ENCODE results near the gene TAF12.
"Not testable (repeated sequence)": the region's sequence is repeated elsewhere in the genome, so short reads cannot be mapped to it uniquely, and the experiment has no call there.

The TAF12 gene, protein sequence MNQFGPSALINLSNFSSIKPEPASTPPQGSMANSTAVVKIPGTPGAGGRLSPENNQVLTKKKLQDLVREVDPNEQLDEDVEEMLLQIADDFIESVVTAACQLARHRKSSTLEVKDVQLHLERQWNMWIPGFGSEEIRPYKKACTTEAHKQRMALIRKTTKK

GRCh38 chr1:28642847-28643635 is at the start of gene TAF12:
Gene TAF12, minus strand, starts transcription at chr1:28643067. Its CDS starts 20,986 bp downstream, at chr1:28622081.
- in situ Hi-C loops (cut with MboI; ENCODE audit: low sequenced_read_pairs) = no loop called here

DNA sequence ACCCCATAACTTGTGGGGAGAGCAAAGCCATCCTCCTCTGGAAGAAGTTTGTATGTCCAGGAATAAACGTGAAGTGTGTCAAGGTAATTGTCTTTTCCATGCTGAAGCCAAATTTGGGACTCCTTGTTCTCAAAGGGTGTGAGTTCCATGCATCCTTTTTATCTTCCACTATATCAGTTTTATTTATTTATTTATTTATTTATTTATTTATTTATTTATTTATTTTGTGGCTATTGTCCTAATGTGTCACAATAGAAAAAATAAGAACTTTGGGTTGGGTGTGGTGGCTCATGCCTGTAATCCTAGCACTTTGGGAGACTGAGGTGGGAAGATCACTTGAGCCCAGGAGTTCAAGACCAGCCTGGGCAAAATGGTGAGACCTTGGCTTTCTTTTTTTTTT is 48.8 kb upstream of the TAF12 start:
- in situ Hi-C loops (cut with MboI; ENCODE audit: low sequenced_read_pairs) = not testable (repeated sequence)

DNA sequence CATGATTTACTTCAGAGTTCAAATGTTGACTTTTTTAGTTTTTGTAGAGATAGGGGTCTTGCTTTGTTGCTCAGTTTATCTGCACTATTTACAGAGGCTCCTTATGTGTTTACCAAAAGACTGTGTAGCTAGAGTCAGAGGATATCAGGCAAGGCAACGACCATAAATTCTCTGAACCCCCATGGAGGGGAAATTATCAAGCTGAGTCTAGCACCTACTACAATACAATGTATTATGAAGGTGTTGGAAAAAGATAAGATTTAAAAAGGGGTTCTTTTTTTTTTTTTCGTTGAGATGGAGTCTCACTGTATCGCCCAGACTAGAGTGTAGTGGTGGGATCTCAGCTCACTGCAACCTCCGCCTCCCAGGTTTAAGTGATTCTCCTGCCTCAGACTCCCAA is 42.1 kb upstream of the TAF12 start:
- in situ Hi-C loops (cut with MboI; ENCODE audit: low sequenced_read_pairs) = no loop called here

- in situ Hi-C loops (cut with MboI; ENCODE audit: low sequenced_read_pairs) = no loop called here
Observed at GRCh38 chr1:28682840-28683239, 40.0 kb upstream of the TAF12 start.

DNA sequence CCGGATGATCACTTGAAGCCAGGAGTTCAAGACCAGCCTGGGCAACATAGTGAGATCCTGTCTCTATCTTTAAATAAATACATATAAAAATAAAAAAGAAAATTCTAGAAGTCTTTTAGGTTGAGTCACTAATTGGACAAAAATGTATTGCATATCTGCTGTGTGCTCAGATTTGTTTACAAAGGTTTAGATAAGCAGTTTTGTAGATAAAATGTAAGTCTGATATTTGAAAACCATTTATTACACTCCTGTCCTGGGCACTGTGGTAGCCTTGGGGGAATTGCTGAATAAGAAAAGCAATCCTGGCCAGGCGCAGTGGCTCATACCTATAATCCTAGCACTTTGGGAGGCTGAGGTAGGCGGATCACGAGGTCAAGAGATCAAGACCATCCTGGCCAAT is 37.3 kb upstream of the TAF12 start:
- in situ Hi-C loops (cut with MboI; ENCODE audit: low sequenced_read_pairs) = no loop called here

DNA sequence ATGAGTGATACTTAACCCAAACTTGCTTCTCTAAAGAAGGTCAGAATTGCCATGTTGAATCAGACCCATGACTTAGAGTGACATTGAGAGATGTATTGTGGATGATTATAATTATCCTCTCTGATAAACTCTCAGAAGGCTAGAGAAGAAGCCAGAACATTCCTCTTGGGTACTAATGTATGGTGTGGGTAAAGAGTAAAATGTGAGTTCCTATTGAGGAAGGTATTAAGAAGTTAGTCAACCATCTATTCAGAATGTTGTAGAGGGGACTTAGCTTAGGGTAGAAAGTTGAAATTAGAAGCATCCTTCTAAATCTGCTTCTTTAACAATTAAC is 33.0 kb upstream of the TAF12 start:
- in situ Hi-C loops (cut with MboI; ENCODE audit: low sequenced_read_pairs) = no loop called here

DNA sequence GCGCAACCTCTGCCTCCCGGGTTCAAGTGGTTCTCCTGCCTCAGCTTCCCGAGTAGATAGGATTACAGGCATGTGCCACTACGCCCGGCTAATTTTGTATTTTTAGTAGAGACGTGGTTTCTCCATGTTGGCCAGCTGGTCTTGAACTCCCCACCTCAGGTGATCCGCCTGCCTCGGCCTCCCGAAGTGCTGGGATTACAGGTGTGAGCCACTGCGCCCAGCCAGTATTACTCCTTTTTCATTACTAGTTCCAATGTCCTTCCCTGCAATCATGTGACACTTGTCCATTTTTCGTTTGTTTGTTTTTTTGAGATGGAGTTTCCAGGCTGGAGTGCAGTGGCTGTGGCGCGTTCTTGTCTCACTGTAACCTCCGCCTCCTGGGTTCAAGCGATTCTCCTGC is 30.1 kb upstream of the TAF12 start:
- in situ Hi-C loops (cut with MboI; ENCODE audit: low sequenced_read_pairs) = not testable (repeated sequence)

DNA sequence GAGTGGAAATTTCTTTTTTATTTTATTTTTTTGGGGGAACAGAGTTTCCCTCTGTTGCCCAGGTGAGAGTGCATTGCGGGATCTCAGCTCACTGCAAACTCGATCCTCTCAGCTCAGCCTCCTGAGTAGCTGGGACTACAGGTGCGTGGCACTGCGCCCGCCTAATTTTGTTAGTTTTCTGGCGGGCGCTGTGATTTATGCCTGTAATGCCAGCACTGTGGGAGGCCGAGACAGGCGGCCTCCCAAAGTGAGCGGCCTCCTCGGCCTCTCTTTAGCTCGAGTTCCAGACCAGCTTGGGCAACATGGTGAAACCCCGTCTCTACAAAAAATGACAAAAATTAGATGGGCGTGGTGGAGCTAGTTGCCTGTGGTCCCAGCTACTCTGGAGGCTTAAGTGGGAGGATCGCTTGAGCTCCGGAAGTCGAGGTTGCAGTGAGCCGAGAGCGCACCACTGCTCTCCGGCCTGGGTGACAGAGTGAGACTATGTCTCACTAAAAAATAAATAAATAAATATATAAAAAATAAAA is 28.4 kb upstream of the TAF12 start:
- in situ Hi-C loops (cut with MboI; ENCODE audit: low sequenced_read_pairs) = no loop called here

DNA sequence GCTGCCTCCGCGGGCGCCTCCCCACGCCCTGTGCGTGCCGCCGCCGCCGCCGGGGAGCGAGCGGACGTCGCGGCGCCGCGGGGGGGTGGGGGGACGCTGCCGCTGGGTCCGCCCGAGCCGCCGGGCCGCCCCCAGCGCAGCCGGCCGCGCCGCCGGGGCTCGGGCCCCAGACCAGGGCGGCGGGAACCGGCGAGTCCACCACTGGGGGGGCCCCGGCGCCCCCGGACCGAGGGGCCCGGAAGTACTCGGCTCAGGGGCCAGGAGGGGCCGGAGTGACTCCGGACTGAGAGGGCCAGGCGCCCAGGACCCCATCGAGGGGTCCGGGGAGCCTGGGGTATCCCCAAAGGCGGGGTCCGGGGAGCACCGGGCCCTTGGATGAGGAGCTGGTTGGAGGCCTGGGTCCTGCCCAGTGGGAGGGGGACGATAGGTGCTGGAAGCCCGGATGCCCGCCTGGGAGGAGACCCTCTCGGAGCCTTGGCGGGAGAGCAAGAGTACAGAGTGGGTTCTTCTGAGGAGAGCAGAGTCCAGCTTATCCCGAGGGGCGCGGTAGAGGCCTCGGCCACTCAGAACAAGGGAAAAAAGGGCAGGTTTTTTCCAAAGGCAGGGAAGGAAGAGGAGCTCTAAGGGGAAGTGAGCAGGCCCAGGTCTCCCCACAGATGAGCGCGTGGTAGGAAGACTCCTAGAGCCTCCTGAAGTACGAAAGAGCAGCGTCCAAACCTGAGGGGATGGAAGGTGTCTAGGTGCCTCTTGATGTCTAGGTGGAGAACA is 26.3 kb upstream of the TAF12 start:
- in situ Hi-C loops (cut with MboI; ENCODE audit: low sequenced_read_pairs) = no loop called here

GRCh38 chr1:28668191-28668955 is 25.5 kb upstream of the TAF12 start, which contains the start of gene GMEB1:
Gene GMEB1, plus strand, starts transcription at chr1:28668784. Its CDS starts 14,829 bp downstream, at chr1:28683613.
- in situ Hi-C loops (cut with MboI; ENCODE audit: low sequenced_read_pairs) = no loop called here

- in situ Hi-C loops (cut with MboI; ENCODE audit: low sequenced_read_pairs) = no loop called here
Observed at GRCh38 chr1:28666806-28667205, 23.9 kb upstream of the TAF12 start.

DNA sequence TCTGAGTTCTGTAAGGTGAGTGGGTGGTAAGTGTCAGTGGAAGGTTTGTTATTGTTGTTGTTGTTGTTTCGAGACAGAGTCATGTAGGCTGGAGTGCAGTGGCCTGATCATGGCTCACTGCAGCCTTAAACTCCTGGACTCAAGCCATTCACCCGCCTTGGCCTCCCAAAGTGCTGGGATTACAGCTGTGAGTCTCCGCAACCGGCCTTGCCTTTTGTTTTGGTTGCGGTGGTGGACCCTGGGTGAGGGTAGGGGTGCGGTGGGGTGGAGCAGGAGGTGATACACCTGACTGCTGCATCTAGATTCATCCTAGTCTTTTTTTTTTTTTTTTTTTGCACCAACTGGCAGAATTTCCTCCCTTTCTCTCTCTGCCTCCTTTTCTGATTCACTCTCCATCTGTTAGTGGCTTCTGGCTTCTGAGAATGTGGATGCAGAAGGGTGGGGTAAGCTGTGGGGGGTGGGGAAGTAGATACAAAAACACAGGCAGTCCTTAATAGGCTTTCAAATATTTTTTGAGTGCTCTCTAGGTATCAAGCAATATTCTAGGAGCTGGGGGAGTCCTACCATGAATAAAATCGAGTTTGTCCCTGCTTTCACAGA is 21.1 kb upstream of the TAF12 start:
- in situ Hi-C loops (cut with MboI; ENCODE audit: low sequenced_read_pairs) = no loop called here

- in situ Hi-C loops (cut with MboI; ENCODE audit: low sequenced_read_pairs) = no loop called here
Observed at GRCh38 chr1:28656335-28656734, 13.5 kb upstream of the TAF12 start.

- in situ Hi-C loops (cut with MboI; ENCODE audit: low sequenced_read_pairs) = not testable (repeated sequence)
Observed at GRCh38 chr1:28655448-28656311, 12.8 kb upstream of the TAF12 start.

GRCh38 chr1:28653870-28654269 is 11.0 kb upstream of the TAF12 start:
- in situ Hi-C loops (cut with MboI; ENCODE audit: low sequenced_read_pairs) = not testable (repeated sequence)

DNA sequence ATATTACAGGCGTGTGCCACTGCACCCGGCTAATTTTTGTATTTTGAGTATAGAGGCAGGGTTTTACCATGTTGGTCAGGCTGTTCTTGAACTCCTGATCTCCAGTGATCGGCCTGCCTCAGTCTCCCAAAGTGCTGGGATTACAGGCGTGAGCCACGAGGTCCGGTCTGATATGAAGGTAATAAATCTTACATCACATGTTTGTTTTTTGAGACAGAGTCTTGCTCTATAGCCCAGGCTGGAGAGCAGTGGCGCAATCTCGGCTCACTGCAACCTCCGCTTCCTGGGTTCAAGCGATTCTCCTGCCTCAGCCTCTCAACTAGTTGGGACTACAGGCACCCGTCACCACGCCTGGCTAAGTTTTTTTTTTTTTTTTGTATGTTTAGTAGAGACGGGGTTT is 10.2 kb upstream of the TAF12 start:
- in situ Hi-C loops (cut with MboI; ENCODE audit: low sequenced_read_pairs) = not testable (repeated sequence)

- in situ Hi-C loops (cut with MboI; ENCODE audit: low sequenced_read_pairs) = no loop called here
Observed at GRCh38 chr1:28648474-28649198, 5.8 kb upstream of the TAF12 start, which contains the start of gene RNU11. Gene RNU11, plus strand, starts transcription at chr1:28648600.

- in situ Hi-C loops (cut with MboI; ENCODE audit: low sequenced_read_pairs) = no loop called here
Observed at GRCh38 chr1:28648008-28648473, 5.2 kb upstream of the TAF12 start.

DNA sequence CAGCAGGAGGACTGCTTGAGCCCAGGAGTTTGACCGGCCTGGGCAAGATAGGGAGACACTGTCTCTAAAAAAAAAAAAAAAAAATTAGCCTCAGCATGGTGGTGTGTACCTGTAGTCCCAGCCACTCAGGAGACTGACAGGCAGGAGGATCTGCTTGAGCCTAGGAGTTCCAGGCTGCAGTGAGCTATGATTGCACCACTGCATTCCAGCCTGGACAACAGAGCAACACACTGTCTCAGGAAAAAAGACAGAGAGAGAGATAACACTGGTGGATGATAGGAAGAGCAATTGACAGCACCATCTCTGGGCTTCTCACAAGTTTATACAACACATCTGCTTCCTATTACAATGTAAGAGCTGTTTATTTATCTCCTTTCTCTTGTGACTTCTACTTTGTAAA is 3.2 kb upstream of the TAF12 start:
- in situ Hi-C loops (cut with MboI; ENCODE audit: low sequenced_read_pairs) = no loop called here
